GM12891 (cell line): ENCODE results near the gene WWC2.

Experiments
- PAX5 ChIP-seq: IDR thresholded peaks from 2 replicates; pipeline ENCODE4 v1.6.1; 2011; ENCODE audit warnings: low read length, moderate library complexity, mild to moderate bottlenecking; ENCODE audit not compliant: insufficient read depth, severe bottlenecking
- POLR2A ChIP-seq: IDR thresholded peaks from 2 replicates; pipeline ENCODE4 v1.6.1; 2011; ENCODE audit warnings: low read depth, low read length, control low read depth
- POLR2AphosphoS5 ChIP-seq: IDR thresholded peaks from 2 replicates; pipeline ENCODE4 v1.6.1; 2011; ENCODE audit warnings: low read depth, low read length, control low read depth
- POU2F2 ChIP-seq: IDR thresholded peaks from 2 replicates; pipeline ENCODE4 v1.6.1; 2011; ENCODE audit warnings: low read depth, mild to moderate bottlenecking, control low read depth, low read length, moderate library complexity
- TAF1 ChIP-seq: IDR thresholded peaks from 2 replicates; pipeline ENCODE4 v1.6.1; 2011; ENCODE audit warnings: low read depth, low read length, control low read depth

GRCh38 chr4:183220236-183220635 lies 121.2 kb downstream of the WWC2 start:
- no peak for TF ChIP-seq POLR2A
- TF ChIP-seq POU2F2, result no peak
- TF ChIP-seq POLR2AphosphoS5, result no peak
- TF ChIP-seq TAF1, result no peak
- TF ChIP-seq PAX5, result no peak
